Type B pancreatic cell (in vitro differentiated cells): Measurements from ENCODE around the gene RAPGEF1. TPM values are rescaled to one million over a fixed set of nuclear protein-coding genes. Genes with fewer than 3 reads are reported as not detected.

ENCODE experiments used
- DNase-seq: peaks from one replicate; pipeline ENCODE4 v3.0.0; 2021; ENCODE audit warnings: mixed read lengths; ENCODE audit not compliant: unreplicated experiment; ENCODE audit errors: extremely low spot score
- H3K27ac Mint-ChIP-seq: 2 replicates; pipeline ENCODE4 v1.8.0; 2021; ENCODE audit warnings: mild to moderate bottlenecking, mixed read lengths
- H3K27me3 Mint-ChIP-seq: 2 replicates; pipeline ENCODE4 v1.8.0; 2021; ENCODE audit warnings: mixed read lengths
- H3K36me3 Mint-ChIP-seq: 2 replicates; pipeline ENCODE4 v1.8.0; 2021; ENCODE audit warnings: mixed read lengths
- H3K4me1 Mint-ChIP-seq: one replicate; pipeline ENCODE4 v1.8.0; 2021; ENCODE audit warnings: mixed read lengths; ENCODE audit not compliant: unreplicated experiment
- H3K4me3 Mint-ChIP-seq: 2 replicates; pipeline ENCODE4 v1.8.0; 2021; ENCODE audit warnings: mild to moderate bottlenecking, mixed read lengths
- H3K9me3 Mint-ChIP-seq: 2 replicates; pipeline ENCODE4 v1.8.0; 2021; ENCODE audit warnings: mixed read lengths
- total RNA-seq: library from RNA; stranded (reverse); gene quantifications from 2 replicates; pipeline ENCODE4 v1.2.1, GENCODE V29; 2021; ENCODE audit warnings: low replicate concordance
- TF ChIP-seq, protein P1 (sequence below): fragments of 200-600 bp; sonication (generic); conservative IDR thresholded peaks from 2 replicates; pipeline ENCODE4 v1.5.0; 2021; ENCODE audit warnings: antibody characterized with exemption, mild to moderate bottlenecking

RAPGEF1 gene
- total RNA-seq, 1 donor from 2014 or later = 45.9 TPM

DNA sequence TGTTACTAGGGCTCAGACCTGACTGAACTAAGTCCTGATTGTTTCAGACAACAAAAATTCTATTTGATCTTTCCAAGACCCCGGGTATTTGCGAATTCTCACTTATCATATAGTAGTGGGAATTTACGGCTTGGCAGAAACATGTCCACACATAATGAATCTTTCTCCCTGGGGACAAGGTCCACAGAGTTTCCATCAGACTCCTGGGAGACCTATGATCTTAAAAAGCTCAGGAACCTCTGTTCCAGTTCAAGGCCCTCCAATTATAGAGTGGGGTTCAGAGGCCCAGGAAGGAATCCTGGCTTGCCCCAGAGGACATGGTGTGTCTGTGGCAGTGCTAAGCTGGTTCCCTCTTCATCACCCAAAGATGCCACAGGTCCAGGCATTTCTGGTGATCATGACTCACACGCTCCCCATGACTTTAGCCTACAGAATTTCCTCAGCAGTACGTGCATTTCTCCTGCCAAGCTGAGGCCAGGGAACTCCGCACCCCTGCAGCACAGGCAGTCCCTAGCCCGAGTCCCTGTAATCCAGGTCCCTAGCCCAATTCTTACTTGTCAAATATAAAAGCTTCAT lies 12.6 kb downstream of the RAPGEF1 start:
- Mint-ChIP-seq H3K27me3 (no peaks in the 10 kb centered on the region), H3K4me3 (no peak overlapping the region), H3K27ac (no peak overlapping the region), H3K9me3 (no peaks in the 10 kb centered on the region), H3K36me3 (peaks cover 4% of the 10 kb centered on the region), H3K4me1 (peaks cover 29% of the 10 kb centered on the region)
- DNase-seq = no peak
- TF ChIP-seq, protein P1, sequence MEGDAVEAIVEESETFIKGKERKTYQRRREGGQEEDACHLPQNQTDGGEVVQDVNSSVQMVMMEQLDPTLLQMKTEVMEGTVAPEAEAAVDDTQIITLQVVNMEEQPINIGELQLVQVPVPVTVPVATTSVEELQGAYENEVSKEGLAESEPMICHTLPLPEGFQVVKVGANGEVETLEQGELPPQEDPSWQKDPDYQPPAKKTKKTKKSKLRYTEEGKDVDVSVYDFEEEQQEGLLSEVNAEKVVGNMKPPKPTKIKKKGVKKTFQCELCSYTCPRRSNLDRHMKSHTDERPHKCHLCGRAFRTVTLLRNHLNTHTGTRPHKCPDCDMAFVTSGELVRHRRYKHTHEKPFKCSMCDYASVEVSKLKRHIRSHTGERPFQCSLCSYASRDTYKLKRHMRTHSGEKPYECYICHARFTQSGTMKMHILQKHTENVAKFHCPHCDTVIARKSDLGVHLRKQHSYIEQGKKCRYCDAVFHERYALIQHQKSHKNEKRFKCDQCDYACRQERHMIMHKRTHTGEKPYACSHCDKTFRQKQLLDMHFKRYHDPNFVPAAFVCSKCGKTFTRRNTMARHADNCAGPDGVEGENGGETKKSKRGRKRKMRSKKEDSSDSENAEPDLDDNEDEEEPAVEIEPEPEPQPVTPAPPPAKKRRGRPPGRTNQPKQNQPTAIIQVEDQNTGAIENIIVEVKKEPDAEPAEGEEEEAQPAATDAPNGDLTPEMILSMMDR = no peak

DNA sequence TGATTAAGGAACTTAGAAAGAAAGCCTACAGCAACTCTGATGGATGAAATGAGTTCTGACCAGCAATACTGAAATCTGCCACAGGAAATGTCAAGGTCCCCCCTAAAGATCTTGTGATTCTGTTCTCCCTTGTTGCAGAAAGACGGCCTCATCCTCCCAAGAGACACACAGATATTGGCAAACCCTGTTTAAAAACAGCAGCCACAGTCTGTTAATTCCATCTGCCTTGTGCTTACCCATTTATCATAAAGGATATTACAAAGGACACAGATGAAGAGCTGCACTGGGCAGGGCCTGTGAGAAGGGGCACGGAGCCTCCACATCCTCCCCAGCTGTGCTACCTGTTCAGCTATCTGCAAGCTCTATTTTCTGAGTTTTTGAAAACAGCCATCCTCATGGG lies 15.2 kb downstream of the RAPGEF1 start:
- DNase-seq = no peak
- H3K4me3 Mint-ChIP-seq = no peak overlapping the region
- peaks cover 8% of the 10 kb centered on the region for H3K36me3 Mint-ChIP-seq
- no peaks in the 10 kb centered on the region for H3K9me3 Mint-ChIP-seq
- H3K27me3 Mint-ChIP-seq = no peaks in the 10 kb centered on the region
- no peak overlapping the region for H3K27ac Mint-ChIP-seq
- H3K4me1 Mint-ChIP-seq = peaks cover 35% of the 10 kb centered on the region
- TF ChIP-seq, protein P1 = no peak

DNA sequence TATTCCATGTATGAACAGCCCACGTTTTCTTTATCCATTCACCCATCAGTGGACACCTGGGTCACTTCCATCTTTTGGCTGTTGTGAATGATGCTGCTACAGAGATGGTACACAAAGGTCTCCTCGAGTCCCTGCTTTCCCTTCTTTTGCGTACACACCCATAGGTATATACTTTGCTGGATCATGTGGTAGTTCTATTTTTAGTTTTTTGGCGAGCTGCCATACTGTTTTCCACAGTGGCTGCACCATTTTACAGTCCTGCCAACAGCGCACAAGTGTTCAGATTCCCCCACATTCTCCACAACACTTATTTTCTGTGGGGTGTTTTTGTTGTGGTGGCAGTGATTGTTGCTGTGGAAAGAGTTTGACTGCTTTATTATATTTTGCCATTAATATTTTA lies 16.2 kb downstream of the RAPGEF1 start:
- H3K4me3 Mint-ChIP-seq = no peak overlapping the region
- H3K4me1 Mint-ChIP-seq = peaks cover 32% of the 10 kb centered on the region
- peaks cover 8% of the 10 kb centered on the region for H3K36me3 Mint-ChIP-seq
- DNase-seq = no peak
- H3K9me3 Mint-ChIP-seq = no peaks in the 10 kb centered on the region
- TF ChIP-seq, protein P1 = no peak
- no peak overlapping the region for H3K27ac Mint-ChIP-seq
- no peaks in the 10 kb centered on the region for H3K27me3 Mint-ChIP-seq

DNA sequence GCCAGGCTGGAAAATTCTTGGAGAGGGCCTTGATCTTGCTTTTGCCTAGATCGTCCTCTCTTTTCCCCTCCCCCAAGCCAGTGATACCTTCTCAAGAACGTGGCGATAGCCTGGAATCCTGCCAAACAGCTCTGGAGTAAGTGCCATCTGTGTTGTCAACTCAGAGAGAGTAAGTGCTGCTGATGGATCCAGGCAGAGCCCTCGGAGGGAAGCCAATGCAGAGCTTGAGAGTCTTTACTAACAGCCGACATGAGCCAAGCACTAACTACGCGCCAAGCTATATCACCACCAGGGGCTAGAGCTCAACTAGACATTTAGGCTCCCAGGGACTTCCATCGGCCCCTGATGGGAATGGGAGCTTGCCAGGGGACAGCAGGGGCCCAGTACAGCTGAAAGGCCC lies 17.6 kb downstream of the RAPGEF1 start:
- Mint-ChIP-seq H3K9me3 (no peaks in the 10 kb centered on the region), H3K4me3 (no peak overlapping the region), H3K27ac (no peak overlapping the region), H3K27me3 (no peaks in the 10 kb centered on the region), H3K4me1 (peaks cover 29% of the 10 kb centered on the region), H3K36me3 (peaks cover 15% of the 10 kb centered on the region)
- DNase-seq = no peak
- TF ChIP-seq, protein P1 = no peak

DNA sequence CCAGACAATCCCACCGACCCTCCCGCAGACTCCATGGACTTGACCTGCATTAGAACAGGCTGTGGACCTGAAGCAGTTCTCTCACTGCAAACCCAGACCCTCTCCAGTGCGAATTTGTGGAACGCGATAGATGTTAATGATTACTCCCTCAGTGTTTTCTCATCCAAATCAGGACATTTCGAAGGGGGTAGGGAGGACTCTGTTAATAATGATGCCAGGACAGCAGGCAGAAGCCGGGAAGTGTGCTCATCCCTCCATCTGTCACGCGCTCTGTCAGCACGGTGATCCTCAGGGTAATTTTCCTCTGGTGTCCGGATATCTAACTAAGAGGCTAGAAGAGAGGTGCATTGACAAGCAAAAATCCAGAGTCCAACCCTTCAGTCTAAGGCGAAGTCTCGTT lies 18.8 kb downstream of the RAPGEF1 start:
- Mint-ChIP-seq H3K9me3 (no peaks in the 10 kb centered on the region), H3K27ac (no peak overlapping the region), H3K4me3 (no peak overlapping the region), H3K4me1 (peaks cover 32% of the 10 kb centered on the region), H3K27me3 (no peaks in the 10 kb centered on the region), H3K36me3 (peaks cover 18% of the 10 kb centered on the region)
- DNase-seq = no peak
- TF ChIP-seq, protein P1 = no peak

DNA sequence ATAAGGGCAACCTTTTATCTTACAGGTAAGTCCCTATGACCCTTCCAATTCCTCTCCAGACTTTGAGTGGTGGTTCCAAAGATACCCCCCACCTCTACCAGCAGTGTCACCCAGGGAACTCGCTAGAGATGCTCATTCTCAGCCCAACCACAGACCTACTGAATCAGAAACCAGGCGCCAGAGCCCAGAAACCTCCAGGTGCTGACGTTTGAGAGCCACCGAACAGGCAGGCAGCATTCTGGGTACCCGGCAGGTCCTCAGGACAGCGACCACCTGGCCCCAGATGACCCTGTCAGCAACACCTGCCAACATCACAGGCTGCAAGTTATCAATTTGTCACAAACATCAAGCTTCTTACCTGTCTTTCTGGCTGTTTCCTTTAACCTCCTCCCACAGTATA lies 19.5 kb downstream of the RAPGEF1 start:
- TF ChIP-seq, protein P1 = no peak
- DNase-seq = no peak
- Mint-ChIP-seq H3K27me3 (no peaks in the 10 kb centered on the region), H3K27ac (no peak overlapping the region), H3K36me3 (peaks cover 18% of the 10 kb centered on the region), H3K9me3 (no peaks in the 10 kb centered on the region), H3K4me3 (no peak overlapping the region), H3K4me1 (peaks cover 33% of the 10 kb centered on the region)
